Hematopoietic multipotent progenitor cell treated with erythropoietin and hydrocortisone succinate and interleukin-3 and kit ligand, for 4 days (in vitro differentiated cells): ENCODE data around the gene AFMID.

Experiments
- DNase-seq: peaks from one replicate; pipeline ENCODE4 v3.0.0-alpha.2; 2015

The AFMID gene

DNA sequence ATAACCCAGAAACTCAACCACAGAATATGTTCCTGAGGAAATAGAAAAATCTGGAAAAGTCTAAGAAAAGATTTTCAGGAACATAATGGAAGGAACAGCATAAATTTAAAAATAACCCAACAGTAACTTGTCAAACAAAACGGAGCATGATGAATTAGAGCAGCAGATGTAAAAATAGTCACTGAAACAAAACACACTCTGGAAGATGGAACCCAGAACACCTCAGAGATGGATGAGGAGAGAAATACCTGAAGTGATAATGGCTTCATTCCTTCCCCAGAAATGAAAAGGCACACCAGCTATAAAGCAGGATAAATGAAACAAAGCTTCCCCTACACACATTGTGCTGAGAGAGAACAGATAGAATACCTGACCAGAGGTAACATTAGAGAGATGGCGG is 6.7 kb upstream of the AFMID start:
- no peak for DNase-seq

DNA sequence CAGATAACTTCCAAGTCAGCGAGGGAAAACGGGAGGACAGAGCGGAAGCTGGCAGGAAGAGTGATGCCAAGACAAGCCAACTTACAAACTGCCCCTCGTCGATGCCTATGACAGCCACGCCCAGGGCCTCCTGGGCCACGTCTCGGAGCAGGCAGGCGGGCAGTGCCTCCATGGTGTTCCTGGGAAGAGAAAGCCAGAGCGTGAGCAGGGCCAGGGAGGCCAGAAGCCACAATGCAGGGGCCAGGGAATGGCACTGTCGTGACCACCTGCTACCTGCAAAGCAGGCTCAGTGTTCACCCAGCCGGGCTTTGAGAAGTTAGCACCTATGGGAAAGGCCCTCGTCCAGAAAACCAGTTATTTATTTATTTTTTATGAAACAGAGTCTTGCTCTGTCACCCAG is 4.7 kb upstream of the AFMID start:
- DNase-seq: no peak

DNA sequence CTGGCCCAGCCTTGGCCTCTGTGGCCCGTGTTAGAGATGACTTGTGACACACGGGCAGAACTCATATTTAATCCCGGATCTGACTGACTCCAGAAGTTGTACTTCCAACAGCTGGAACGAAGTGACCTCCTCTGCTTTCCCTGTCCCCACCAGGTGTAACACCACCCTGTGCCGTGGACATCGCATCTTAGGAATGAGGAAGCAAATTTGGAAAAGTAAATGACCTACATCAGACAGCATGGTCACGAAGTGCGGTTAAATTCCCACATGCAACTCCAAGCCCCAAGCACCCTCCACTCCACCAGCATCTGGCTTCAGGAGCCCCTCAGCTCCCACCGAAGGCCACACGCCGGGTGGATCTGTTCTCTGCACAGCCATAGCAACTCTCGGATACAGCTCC is 3.2 kb upstream of the AFMID start:
- no peak for DNase-seq

DNA sequence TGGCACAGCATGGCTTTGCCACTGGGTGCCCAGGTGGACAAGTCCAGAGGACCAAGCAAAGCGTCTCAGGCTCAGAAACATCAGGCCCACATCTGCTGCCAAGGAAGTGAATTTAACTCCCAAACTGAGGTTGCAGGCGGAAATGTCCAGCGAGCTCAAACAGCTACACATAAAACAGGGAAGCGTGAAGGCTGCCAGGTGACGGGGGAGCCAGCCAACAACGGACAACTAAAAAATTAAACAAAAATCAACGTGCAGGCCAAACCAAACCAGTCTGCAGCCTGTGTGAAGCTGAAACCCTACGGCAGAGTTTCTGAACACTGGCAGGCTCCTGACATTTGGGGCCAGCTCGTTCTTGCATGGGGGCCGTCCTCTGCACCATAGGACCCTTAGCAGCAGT is 2.8 kb upstream of the AFMID start:
- DNase-seq: no peak

DNA sequence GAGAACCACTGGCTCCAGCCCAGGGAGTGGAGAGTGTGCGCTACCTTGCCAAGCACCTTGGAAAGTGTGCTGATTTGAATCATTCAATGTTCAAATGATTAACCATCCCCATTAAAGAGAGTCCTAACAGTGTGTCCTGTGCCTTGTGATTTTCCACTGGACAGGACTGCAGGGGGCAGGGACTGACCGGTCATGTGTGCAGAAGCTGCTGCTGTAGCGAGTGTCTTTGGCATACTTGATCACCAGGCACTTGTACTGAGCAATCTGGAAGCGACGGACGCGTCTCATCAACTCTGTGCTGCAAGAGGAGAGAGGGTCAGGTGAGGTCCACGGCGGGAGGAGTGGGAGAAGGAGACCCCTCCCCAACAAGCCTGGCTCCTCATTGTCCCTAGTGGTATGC is 2.3 kb upstream of the AFMID start:
- no peak for DNase-seq

DNA sequence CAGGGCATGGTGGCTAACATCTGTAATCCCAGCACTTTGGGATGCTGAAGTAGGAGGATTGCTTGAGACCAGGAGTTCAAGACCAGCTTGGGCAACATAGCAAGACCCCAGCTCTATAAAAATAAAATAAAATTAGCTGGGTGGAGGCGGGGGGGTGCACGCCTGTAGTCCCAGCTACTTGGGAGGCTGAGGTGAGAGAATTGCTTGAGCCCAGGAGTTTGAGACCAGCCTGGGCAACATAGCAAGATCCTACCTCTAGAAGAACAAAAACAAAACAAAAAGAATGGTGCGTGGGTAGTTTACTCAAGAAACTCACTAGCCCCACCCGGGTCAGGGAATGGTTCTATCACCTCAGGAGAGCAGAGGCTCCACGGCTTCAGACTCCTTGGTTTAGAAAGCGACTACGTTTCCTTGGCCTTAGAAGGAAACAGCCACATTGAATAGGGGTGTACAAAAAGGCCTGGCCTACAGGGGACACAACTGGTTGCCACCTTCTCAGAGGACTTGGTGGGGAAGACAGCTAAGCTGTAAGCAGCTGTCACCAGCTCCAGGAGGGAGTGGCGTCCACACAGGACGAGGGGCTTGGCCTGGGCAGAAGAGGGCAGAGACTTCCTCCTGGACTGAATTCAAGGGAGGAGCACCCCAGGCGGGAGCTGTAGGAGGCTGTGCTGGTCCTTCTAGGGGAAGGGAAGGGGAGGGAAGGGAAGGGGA is 1.0 kb upstream of the AFMID start:
- DNase-seq: peak; percentile 84

DNA sequence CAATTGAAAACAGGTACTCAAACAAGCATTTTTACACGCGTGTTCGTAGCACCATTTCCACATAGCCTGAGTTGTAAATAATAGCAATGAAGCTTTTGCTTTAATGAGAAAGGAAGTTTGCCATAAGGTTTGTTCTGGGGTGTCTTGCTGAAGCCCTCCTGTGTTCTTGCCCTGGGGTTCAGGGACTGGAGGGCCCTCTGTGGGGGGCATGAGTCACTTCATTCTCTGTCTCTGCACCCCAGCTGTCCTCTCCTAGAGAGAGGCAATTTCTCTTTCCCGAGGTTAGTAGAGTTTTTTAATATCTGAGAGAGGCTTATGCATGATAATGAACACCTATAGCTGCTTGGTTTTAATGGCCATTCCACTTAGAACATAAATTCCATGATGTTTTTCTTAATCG is 9.6 kb downstream of the AFMID start:
- DNase-seq: no peak

DNA sequence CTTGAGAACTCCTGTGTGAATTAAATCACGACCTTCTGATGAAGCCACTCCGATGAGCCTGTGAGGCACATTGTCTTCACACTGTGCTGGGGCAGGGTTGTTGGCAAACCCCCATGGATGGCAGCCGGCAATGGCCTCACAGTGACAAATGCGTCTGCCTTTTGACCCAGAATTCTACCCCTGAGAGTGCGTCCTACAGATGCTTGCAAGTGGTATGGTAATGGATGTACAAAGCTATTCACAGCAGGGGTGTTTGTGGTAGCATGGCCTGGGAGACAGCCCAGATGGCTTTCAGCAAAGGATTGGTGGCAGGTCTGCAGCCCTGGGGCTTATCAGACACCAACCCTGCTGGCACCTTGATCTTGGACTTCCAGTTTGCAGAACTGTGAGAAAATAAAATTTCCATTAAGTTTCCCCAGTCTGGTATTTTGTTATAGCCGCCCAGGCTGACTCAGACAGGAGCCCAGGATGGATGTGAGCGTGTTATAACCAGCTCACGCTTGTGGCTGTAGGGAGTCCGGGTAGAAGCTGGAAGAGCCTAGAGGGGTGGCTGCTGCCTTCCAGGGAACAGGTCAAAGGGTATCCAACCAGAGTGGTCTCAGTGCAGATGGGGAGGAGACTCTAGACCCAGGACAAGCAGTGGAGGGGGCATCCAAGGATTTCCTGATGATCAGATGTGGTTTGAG is 10.1 kb downstream of the AFMID start:
- no peak for DNase-seq

DNA sequence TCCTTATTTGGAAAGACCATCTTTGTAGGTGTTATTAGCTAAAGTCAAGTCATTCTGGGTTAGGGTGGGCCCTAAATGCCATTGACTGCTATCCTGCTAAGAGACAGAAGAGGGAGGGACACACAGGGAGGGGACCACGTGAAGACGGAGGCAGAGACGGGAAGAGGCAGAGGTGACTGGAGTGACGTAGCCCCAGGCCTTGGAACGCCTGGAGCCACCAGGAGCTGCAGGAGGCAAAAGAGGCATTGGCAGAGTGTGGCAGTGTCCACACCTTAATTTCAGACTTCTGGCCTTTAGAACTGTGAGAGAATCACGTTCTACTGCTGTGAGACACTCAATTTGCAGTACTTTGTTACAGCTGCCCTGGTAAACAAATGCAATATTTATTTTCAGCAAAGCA is 13.3 kb downstream of the AFMID start:
- no peak for DNase-seq

DNA sequence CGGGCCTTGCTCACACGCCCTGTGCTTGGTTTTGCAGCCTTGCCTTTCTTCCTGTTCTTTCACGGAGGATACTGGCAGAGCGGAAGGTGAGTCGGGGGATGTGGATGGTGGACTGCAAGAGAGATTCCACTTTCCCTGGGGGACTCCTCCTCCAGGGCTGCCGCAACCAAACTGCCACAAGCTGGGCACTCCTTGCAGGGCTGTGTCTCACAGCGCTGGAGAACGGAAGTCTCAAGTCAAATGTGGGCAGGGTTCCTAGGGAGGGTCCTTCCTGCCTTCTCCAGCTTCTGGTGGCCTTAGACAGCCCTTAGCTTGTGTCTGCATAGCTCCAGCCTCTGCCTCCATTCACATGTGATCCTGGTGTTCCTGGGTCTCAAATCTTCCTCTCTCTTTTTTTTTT is 15.5 kb downstream of the AFMID start:
- DNase-seq: no peak

DNA sequence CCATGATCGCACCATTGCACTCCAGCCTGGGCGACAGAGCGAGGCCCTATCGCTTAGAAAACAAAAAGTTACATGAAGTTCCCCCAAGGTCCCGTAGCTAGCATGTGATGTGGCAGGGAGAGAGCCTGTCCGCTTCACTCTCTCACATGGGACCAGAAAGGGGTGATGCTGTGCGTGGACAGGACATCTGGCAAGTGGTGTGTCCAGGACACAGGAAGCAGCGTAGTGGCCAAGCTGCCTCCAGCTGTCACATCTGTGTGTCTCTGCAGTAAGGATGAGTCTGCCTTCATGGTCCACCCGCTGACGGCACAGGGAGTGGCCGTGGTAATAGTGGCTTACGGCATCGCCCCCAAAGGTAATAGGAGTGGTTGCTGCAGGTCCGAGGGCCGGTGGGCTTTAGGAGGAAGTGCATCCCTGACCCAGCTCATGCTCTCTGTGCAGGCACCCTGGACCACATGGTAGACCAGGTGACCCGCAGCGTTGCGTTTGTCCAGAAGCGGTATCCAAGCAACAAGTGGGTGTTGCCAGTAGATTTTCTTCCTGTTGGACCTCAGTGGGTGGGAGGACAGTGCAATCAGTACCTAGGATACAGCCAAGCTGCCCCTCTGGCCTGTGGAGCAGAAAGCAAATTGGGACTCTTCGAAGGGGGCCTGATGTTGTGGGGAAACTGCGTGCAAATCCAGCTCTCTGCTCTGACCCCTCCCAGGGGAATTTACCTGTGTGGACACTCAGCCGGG is 17.4 kb downstream of the AFMID start:
- DNase-seq: no peak

DNA sequence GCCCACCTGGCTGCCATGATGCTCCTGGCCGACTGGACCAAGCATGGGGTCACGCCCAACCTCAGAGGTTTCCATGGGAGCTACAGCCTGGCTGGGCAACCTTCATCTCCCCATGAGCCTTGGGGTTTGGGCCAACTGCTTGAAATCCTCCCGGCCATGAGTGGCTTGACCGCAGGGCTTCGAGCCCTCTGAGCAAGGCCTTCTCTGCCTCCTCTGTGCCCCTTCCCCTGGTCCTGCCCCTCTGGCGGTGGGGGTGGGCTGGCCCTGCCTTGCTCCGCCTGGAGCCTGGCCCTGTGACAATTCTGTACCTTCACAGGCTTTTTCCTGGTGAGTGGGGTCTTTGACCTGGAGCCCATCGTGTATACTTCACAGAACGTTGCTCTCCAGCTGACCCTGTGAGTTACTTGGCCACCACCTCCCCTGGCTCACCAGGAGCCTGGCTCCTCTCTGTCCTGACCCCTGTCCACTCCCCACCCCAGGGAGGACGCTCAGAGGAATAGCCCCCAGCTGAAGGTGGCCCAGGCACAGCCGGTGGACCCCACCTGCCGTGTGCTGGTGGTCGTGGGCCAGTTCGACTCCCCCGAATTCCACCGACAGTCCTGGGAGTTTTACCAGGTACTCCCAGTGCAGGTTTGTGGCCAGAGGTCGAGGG is 18.1 kb downstream of the AFMID start:
- no peak for DNase-seq

DNA sequence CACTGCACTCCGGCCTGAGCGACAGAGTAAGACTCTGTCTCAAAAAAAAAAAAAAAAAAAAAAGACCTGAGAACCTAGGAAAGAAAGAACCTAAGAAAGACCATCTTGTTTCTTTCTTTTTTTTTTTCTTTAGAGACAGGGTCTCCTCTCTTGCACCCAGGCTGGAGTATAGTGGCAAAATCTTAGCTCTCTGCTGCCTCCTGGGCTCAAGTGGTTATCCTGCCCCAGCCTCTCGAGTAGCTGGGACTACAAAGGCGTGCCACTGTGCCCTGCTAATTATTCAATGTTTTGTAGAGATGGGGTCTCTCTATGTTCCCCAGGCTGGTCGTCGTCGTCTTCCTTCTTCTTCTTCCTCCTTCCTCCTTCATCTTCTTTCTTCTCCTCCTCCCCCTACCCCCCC is 19.1 kb downstream of the AFMID start:
- DNase-seq: no peak

DNA sequence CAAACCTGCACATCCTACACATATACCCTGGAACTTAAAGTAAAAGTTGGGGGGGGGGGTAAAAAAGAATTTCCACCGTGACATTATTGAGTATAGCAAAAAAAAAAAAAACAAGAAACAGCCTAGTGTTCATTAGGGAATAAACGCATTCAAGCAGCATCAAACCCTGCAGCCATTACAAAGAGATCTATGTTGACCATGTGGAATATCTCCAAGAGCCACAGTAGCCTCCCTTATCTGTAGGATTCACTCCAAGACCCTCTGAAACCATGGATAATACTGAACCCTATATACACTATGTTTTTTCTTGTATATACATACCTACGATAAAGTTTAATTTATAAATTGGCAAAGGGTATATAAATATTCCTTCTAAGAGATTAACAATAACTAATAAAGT is 21.3 kb downstream of the AFMID start:
- DNase-seq: no peak

DNA sequence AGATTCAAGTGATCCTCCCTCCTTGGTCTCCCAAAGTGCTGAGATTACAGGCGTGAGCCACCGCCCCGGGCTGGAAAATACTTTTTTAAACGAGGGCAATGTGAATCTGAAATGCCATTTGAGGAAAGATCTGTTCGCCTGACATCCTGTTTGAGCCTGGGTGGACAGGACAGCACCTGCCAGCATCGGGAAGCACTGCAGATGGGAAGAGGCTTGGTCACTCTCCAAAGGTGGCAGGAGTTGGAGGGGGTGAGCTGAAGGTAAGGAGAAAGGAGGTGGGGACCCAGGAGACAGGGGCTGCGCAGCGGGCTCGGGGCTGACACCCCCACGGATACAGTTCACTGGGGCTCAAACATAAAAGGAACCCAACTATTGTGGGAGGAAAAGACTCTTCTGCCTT is 22.9 kb downstream of the AFMID start:
- no peak for DNase-seq

DNA sequence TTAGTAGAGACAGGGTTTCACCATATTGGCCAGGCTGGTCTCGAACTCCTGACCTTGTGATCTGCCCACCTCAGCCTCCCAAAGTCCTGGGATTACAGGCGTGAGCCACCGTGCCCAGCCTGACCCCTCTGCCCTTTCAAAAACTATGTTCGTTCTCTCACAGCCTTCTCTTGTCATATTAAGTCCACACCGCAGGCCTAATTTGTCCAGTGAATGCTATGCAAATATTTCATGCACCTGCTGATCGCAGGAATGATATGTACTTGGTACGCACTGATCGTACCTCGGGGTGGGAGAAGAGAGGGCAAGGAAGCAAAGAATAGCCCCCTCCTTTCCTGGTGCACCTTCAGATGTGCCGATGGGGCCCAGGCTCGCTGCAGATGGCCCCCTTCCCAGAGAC is 23.9 kb downstream of the AFMID start:
- DNase-seq: no peak

DNA sequence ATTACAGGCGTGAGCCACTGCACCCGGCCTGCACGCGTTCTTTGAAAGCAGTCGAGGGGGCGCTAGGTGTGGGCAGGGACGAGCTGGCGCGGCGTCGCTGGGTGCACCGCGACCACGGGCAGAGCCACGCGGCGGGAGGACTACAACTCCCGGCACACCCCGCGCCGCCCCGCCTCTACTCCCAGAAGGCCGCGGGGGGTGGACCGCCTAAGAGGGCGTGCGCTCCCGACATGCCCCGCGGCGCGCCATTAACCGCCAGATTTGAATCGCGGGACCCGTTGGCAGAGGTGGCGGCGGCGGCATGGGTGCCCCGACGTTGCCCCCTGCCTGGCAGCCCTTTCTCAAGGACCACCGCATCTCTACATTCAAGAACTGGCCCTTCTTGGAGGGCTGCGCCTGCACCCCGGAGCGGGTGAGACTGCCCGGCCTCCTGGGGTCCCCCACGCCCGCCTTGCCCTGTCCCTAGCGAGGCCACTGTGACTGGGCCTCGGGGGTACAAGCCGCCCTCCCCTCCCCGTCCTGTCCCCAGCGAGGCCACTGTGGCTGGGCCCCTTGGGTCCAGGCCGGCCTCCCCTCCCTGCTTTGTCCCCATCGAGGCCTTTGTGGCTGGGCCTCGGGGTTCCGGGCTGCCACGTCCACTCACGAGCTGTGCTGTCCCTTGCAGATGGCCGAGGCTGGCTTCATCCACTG is 27.0 kb downstream of the AFMID start, which contains the start of gene BIRC5:
Gene BIRC5, plus strand, starts transcription at position 238 of the 690 bp plus-strand sequence. Its CDS starts 64 bp downstream, at position 302.
- peak; percentile 97 for DNase-seq

DNA sequence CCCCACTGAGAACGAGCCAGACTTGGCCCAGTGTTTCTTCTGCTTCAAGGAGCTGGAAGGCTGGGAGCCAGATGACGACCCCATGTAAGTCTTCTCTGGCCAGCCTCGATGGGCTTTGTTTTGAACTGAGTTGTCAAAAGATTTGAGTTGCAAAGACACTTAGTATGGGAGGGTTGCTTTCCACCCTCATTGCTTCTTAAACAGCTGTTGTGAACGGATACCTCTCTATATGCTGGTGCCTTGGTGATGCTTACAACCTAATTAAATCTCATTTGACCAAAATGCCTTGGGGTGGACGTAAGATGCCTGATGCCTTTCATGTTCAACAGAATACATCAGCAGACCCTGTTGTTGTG is 27.5 kb downstream of the AFMID start:
- DNase-seq: no peak

DNA sequence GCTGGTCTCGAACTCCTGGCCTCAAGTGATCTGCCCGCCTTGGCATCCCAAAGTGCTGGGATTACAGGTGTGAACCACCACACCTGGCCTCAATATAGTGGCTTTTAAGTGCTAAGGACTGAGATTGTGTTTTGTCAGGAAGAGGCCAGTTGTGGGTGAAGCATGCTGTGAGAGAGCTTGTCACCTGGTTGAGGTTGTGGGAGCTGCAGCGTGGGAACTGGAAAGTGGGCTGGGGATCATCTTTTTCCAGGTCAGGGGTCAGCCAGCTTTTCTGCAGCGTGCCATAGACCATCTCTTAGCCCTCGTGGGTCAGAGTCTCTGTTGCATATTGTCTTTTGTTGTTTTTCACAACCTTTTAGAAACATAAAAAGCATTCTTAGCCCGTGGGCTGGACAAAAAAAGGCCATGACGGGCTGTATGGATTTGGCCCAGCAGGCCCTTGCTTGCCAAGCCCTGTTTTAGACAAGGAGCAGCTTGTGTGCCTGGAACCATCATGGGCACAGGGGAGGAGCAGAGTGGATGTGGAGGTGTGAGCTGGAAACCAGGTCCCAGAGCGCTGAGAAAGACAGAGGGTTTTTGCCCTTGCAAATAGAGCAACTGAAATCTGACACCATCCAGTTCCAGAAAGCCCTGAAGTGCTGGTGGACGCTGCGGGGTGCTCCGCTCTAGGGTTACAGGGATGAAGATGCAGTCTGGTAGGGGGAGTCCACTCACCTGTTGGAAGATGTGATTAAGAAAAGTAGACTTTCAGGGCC is 32.4 kb downstream of the AFMID start:
- DNase-seq: no peak

DNA sequence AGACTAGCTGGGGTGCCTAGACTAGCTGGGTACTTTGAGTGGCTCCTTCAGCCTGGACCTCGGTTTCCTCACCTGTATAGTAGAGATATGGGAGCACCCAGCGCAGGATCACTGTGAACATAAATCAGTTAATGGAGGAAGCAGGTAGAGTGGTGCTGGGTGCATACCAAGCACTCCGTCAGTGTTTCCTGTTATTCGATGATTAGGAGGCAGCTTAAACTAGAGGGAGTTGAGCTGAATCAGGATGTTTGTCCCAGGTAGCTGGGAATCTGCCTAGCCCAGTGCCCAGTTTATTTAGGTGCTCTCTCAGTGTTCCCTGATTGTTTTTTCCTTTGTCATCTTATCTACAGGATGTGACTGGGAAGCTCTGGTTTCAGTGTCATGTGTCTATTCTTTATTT is 35.9 kb downstream of the AFMID start:
- DNase-seq: no peak

DNA sequence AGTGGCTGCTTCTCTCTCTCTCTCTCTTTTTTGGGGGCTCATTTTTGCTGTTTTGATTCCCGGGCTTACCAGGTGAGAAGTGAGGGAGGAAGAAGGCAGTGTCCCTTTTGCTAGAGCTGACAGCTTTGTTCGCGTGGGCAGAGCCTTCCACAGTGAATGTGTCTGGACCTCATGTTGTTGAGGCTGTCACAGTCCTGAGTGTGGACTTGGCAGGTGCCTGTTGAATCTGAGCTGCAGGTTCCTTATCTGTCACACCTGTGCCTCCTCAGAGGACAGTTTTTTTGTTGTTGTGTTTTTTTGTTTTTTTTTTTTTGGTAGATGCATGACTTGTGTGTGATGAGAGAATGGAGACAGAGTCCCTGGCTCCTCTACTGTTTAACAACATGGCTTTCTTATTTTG is 36.6 kb downstream of the AFMID start:
- no peak for DNase-seq
